GM23338 (cell line): ENCODE data around the gene PIK3R5.

Experiments used
- CREB1 ChIP-seq: fragments of 250-450 bp; sonication (Bioruptor Pico); IDR thresholded peaks from 2 replicates; pipeline ENCODE4 v1.5.0; 2020; ENCODE audit warnings: low read depth, mild to moderate bottlenecking, moderate library complexity
- CTCF ChIP-seq, 2 experiments: fragments of 200-600 bp in 1 of 2; sonication (generic) in 1 of 2; conservative IDR thresholded peaks; 2 replicates each; pipeline versions ENCODE4 v1.5.1 to v1.6.1; 2016 to 2017; ENCODE audit warnings: antibody characterized with exemption in 2 of 2, low read depth in 2 of 2, mild to moderate bottlenecking in 2 of 2, moderate library complexity in 1 of 2
- EZH2 ChIP-seq: fragments of 200-600 bp; sonication (generic); IDR thresholded peaks from one replicate; pipeline ENCODE4 v1.8.0; 2017; ENCODE audit warnings: antibody characterized with exemption, mild to moderate bottlenecking, low read depth; ENCODE audit not compliant: unreplicated experiment
- EZH2phosphoT487 ChIP-seq: fragments of 200-600 bp; sonication (generic); IDR thresholded peaks from one replicate; pipeline ENCODE4 v1.8.1; 2018; ENCODE audit warnings: antibody characterized with exemption; ENCODE audit not compliant: unreplicated experiment
- JUNB ChIP-seq: IDR thresholded peaks from one replicate; pipeline ENCODE4 v1.6.1; 2016; ENCODE audit warnings: antibody characterized with exemption; ENCODE audit not compliant: unreplicated experiment
- NANOG ChIP-seq: IDR thresholded peaks from 2 replicates; pipeline ENCODE4 v1.6.1; 2016; ENCODE audit warnings: antibody characterized with exemption, borderline replicate concordance
- POLR2AphosphoS5 ChIP-seq: IDR thresholded peaks from 2 replicates; pipeline ENCODE4 v1.6.1; 2016; ENCODE audit warnings: antibody characterized with exemption, low read depth
- REST ChIP-seq: IDR thresholded peaks from one replicate; pipeline ENCODE4 v1.6.1; 2018; ENCODE audit warnings: antibody characterized with exemption; ENCODE audit not compliant: unreplicated experiment
- STAT1 ChIP-seq: IDR thresholded peaks from one replicate; pipeline ENCODE4 v1.6.1; 2016; ENCODE audit warnings: antibody characterized with exemption; ENCODE audit not compliant: unreplicated experiment
- ZNF114 ChIP-seq: fragments of 250-450 bp; sonication (Bioruptor Pico); IDR thresholded peaks from 2 replicates; pipeline ENCODE4 v1.5.0; 2020; ENCODE audit warnings: mild to moderate bottlenecking, moderate library complexity
- ZNF462 ChIP-seq: fragments of 250-450 bp; sonication (Bioruptor Pico); IDR thresholded peaks from 2 replicates; pipeline ENCODE4 v1.5.0; 2020; ENCODE audit warnings: mild to moderate bottlenecking, moderate library complexity

- no peak for TF ChIP-seq POLR2AphosphoS5
- TF ChIP-seq EZH2phosphoT487: no peak
- no peak for TF ChIP-seq CTCF (conservative IDR thresholded peaks at IDR 0.05; ENCODE audit: low read depth in 2 of 2)
- TF ChIP-seq REST: no peak
- TF ChIP-seq EZH2: no peak
- no peak for TF ChIP-seq NANOG
- no peak for TF ChIP-seq ZNF114 (CRISPR knock-in tag)
- TF ChIP-seq CREB1 (CRISPR knock-in tag): no peak
- TF ChIP-seq STAT1: no peak
- no peak for TF ChIP-seq JUNB
- no peak for TF ChIP-seq ZNF462 (CRISPR knock-in tag)
These were observed 44.2 kb upstream of the PIK3R5 start for GRCh38 chr17:9009737-9010136.
